ENCODE measurements around the gene CXorf38.

Gene CXorf38, protein sequence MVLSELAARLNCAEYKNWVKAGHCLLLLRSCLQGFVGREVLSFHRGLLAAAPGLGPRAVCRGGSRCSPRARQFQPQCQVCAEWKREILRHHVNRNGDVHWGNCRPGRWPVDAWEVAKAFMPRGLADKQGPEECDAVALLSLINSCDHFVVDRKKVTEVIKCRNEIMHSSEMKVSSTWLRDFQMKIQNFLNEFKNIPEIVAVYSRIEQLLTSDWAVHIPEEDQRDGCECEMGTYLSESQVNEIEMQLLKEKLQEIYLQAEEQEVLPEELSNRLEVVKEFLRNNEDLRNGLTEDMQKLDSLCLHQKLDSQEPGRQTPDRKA

DNA sequence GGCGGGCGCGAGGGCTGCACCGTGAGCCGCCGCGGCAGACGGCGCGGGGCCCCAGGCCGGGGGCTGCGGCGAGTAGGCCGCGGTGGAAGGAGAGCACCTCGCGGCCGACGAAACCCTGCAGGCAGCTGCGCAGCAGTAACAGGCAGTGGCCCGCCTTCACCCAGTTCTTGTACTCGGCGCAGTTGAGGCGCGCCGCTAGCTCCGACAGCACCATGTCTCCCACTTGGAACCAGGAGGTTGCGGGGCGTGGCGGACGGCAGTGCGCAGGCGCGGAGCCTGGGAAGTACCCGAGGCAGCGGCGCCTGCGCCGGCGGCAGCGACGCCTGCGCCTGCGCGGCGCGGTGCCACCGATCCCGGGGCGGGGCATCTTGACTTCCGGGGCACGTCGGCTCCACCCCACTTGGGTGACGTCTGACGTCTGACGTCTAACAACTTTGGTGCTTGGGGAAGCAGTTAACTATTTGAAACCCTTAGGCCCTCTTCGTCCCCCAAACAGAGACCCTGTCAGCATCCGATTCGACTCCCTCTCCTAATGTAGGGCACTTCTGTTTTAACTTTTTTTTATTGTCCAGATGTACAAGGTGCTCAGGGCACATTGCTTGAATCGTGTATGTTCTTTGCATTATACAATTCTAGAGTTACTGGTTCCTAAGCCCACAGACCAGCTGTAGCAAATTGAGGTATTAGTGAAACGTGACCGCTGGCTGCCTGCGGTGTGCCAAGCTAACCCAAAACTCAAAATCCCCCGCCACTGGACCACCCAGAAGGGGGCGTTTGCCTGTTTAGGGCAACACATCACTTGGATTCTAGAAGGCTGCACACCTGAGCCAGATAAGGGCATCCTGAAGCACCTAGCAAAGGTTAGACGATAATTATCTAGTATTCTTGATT, at the start of gene CXorf38:
Gene CXorf38 (minus strand): TSS at position 255 of the 891 bp plus-strand sequence. CDS start 41 bp downstream, at position 214.
- in situ Hi-C loops (cut with MboI; ENCODE audit: low sequenced_read_pairs): no loop called here

DNA sequence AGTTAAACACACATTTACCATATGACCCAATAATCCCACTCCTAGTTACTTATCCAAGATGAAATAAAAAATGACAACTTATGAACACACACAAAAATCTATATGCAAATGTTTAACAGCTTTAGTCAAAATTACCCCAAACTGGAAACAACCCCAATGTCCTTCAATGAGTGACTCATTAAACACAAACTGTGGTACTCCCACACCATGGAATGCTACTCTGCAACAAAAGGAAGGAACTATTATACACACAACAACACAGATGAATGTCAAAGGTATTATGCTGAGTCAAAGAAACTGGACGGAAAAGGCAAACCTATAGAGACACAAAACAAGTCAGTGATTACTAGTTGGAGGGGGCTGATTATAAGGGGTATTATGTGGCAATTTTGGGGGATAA, 47.4 kb upstream of the CXorf38 start:
- in situ Hi-C loops (cut with MboI; ENCODE audit: low sequenced_read_pairs): no loop called here

DNA sequence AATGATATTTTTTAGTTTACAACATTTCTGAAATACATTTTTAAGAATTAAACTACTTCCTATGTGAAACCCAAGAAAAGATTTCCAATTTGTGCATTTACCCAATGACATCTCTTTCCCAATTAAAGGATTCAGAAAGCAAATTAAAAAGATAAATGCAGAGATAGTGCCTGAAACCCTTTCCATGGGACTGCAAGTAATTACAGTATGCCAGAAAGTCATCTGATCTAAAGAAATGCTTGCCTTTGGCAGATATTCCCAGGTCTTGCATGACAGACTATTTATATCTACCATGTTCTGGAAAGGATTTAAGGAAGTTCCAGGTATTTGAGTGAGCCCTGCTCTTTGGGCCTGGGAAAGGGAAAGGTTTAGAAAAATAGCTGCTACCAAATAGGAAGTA, 41.6 kb upstream of the CXorf38 start:
- in situ Hi-C loops (cut with MboI; ENCODE audit: low sequenced_read_pairs): no loop called here

DNA sequence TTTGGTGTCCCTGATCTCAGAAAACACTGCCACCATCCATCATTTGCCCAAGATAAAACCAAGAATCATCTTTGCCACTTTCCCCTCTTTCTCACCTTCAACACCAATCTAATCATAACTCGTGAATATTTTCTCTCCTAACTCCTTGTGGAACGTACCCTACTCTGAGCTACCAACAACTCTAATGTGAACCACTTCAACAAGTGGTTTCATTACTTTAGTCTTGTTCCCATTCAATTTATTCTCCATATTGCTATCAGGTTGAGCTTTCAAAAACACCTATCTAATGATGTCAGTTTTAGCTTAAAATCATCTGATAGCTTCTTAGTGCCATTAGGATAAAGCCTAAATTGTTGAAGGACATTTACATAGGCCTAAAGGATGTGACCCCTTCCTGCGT, 39.8 kb upstream of the CXorf38 start:
- in situ Hi-C loops (cut with MboI; ENCODE audit: low sequenced_read_pairs): no loop called here

DNA sequence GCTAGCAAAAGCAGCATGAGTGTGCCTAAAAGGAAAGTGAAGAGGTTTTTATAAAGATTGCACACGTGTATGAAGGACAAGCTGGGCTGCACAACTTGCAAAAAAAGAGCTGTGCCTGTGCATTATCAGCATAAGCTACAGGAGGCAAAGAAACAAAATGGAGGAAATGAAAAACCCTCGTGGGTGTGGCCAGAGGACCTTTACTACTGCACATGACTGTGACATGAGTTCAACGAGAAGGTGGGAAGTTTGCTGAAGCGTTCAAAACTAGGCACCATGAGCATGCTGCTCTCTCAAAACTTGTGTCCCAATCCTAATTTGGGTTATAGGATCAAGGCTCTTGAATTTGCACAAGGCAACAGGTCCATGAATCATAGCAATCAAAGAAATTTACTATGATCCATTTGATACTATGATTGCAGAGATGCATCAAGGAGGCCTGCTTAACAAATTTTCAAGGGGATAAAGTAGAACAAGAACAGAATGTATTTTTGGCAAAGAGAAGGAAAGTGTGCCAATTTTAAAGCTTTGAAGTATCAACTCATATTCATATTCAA, 38.1 kb upstream of the CXorf38 start:
- in situ Hi-C loops (cut with MboI; ENCODE audit: low sequenced_read_pairs): no loop called here

DNA sequence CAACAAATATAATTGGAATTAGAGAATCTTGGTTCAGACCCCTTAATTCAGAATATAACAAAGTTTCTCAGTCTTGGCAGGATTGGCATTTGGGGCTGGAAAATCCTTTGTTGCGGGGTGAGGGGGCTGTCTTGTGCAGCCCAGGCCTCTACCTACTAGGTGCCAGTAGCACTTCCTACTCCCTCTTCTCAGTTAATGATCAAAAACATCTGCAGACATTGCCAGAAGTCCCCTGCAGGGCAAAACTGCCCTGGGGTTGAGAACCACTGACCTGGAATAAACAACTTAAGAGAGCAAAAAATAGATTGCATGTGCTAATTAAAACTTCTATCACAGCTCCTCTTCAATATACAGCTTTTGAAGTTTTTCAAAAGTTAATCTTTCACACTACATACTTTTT, 36.7 kb upstream of the CXorf38 start:
- in situ Hi-C loops (cut with MboI; ENCODE audit: low sequenced_read_pairs): no loop called here

DNA sequence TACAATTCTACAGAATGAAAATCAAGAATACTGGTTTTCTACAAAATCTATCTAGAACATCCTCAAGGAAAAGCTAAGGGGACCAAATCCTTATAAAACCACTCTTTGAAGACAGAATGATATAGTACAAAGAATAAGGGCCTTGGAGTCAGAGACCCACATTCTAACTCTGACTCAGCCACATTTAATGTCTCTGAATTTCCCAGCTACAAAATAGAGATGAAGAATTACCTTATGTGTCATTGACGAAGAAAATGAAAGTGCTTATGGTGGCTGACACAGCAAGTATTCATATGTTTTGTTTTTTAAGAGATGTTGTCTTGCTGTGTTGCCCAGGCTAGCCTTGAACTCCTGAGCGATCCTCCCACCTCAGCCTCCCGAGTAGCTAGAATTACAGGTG, 35.9 kb upstream of the CXorf38 start:
- in situ Hi-C loops (cut with MboI; ENCODE audit: low sequenced_read_pairs): no loop called here

DNA sequence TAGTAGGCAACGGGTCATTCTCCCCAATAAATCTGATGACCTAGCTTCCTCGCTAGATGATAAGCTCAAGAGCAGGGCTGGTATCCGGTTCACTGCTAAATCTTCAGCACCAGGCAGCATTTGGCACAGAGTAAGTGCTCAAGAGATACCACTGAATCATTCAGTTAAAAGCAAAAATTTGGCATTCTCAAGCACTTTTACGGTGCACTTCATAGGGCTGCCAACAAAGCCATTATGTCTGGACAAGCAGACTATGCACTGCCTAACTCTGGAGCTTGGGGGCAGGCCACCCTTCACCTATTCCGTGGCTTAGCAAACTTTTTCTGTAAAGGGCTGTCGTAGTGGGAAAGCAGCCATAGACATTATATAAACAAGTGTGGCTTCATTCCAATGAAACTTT, 23.8 kb upstream of the CXorf38 start:
- in situ Hi-C loops (cut with MboI; ENCODE audit: low sequenced_read_pairs): no loop called here

DNA sequence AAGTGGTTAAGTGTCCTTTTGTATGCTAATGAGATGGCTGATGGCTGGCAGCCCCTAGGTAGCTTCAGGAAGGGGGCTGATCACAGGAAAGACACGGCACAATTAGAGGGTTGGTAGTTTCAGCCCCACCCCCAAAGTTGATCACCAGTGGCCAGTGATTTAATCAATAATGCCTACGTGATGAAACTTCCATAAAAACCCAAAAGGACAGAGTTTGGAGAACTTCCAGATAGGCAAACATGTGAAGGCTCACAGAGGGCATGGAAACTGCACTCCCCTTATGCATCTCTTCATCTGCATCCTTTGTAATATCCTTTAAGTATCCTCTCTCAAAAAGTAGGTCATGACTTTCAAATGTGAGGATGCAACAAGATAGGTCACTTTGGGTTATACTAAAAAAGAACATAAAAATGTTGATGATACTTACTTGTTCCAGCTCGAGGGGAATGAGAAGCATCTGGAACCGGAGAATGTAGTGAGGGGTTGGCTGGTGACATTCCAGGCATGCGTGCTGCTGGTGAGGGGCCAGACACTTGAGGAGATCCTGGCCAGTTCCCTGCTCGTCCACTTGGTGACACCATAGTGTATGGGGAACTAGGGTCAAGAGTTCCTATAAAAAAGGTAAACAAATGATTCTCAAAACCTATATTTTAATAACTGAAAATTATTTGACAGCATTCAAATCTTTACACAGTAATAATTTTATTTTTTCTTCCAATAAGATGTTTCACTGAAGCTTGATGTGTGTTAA, 16.7 kb upstream of the CXorf38 start:
- in situ Hi-C loops (cut with MboI; ENCODE audit: low sequenced_read_pairs): no loop called here

DNA sequence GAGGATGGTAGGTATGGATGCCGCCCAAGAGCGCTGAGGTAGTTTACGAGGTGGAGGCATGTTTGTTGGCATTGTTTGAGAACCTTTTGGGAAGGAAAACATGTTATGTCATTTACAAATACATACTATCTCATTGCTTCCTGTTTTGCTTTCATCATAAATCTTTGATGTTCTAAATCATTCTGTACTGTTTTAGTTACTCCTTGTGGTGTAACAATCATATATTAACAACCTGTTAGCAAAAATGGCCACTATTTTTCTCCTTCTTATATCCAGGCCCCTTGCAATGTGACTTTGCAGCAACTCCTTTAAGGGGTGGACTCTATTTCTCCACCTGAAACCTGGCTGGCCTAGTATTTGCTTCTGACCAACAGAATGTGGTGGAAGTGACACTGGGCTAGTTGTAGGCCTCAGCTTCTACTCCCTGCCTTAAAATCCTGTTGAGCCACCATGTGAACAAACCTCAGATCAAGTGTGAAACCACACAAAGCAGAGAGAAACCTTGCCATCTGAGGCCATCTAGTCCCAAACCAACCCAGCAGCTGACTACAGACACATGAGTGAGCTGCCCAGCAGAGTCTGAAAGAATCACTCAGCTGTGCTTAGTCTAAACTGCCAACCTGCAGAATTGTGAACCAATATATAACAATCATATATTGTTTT, 15.8 kb upstream of the CXorf38 start:
- in situ Hi-C loops (cut with MboI; ENCODE audit: low sequenced_read_pairs): no loop called here

DNA sequence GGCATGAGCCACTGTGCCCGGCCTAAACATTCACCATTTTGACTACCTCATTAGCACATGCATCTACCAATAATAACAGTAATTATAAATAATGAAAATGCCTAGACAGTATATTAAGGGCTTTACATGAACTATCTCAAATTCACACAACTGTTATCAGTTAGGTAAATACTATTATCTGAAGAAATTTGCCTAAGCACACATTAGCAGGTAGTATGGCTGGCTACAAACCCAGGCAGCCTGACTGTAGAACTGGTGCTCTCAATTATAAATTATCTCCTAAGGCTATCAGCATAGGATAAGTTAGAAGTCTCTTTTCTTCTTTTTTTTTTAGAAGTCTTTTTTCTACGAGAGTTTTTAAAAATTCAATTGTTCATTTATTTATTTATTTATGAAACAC, 14.1 kb upstream of the CXorf38 start:
- in situ Hi-C loops (cut with MboI; ENCODE audit: low sequenced_read_pairs): no loop called here

DNA sequence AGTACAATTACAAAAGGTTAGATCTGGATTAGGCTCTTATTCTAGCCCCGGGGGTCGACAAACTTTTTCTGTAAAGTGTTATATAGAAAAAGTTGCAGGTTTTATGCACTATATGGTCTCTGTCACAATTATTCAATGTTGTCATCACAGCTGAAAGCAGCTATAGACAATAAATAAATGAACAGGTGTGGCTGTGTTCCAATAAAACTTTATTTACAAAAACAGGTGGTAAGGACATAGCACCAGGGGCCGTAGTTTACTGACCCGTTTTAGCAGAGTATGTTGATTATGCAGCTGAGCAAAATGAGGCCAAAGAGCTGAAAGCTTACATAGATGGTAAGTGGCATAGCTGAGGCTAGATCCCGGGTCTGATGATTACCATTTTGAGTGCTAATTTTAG, 13.0 kb upstream of the CXorf38 start:
- in situ Hi-C loops (cut with MboI; ENCODE audit: low sequenced_read_pairs): no loop called here

DNA sequence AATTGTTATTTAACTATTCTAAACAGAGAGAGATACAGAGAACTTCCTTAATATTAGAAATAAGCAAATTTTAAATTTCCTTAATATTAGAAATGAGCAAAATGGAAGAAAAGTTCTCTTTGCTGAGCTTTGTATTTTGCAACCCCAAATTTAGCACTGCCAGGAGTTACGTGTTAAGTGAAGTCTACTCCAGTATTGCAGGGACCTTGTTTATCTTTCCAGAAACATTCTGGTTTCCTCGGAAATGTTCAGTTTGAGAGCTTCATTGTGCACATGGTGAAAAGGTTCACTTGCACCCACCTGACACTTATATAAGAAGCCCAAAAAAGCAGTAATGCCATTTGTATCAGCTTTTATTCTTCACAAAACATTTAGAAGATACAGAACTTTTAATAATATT, 6.2 kb upstream of the CXorf38 start:
- in situ Hi-C loops (cut with MboI; ENCODE audit: low sequenced_read_pairs): no loop called here

DNA sequence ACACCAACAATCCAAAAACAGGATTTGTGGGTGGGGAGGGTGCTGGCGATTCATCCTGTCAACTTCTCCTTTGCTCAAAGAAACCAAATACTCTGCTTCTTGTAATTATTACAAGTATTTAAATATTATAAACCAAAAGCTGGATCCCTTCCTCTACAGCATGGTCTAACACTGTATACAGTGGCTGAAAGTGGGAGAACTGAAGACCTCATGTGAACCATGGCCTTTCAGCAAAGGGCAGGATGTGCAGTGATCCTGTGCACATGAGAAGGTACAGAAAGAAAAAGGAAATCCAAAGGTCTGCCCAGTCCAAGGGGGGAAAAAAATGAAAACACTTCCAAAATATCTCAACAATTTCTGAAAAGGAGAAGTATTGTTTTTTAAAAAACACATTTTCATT, 5.3 kb upstream of the CXorf38 start:
- in situ Hi-C loops (cut with MboI; ENCODE audit: low sequenced_read_pairs): no loop called here

DNA sequence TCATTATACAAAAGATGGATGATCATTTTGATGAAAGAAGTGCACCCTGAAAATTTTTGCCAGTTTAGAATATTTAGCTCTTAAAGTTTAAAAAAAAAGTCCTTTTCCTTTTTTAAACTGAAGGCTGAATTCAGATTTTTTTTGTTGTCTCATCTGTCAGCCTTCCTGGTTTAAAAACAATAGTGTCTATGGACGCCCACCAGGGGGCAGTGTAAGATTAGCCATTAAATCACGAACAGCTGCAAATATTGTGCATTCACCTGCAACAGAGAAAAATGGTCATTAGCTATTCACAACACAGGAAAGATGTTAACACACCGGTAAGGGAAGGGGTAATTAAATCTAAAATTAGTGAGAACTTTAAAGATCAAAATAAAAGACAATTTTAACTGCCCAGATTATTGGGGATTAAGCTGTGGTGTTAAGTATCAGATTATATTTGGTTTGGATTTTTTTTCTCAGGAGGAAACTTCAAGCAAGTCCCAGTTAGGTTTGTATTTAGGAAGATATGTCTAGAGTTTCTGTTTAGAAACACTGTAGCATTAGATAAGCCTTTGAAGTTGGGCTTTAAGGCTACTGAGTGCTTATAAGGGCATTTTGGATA, 4.4 kb upstream of the CXorf38 start:
- in situ Hi-C loops (cut with MboI; ENCODE audit: low sequenced_read_pairs): no loop called here

DNA sequence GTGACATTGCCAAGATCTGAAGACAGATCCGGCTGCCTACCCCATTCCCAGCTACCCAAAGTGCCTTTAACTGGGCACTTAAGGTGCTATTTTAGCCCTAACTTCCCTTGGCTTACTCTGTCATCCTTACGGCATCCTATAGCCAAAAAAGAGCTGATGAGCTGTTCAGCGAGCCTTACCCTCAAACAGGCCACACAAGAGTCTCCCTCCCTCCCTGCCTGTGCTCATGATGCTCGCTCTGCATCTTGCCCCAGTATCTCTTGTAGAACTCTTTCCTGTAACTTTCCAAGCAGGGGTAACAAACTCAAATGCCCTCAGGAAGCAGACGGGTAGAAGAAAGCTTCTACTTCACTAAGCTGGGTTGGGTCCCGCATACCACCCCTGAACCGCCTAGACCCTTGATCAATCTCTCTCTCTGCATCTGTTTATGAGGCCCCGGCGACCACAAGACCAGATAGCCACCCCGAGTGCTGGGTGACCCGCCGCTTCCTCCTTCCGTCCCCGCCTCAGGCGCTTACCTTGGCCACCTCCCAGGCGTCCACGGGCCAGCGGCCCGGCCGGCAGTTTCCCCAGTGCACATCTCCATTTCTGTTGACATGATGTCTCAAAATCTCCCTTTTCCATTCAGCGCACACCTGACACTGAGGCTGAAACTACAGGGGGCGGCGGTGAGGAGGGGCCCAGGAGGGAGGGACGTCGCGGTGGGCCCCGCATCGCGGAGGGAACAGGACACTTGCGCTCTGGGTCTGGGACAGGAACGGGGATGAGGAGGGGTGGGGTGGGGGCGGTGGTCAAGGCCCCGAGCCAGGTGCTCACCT, 663 bp downstream of the CXorf38 start:
- in situ Hi-C loops (cut with MboI; ENCODE audit: low sequenced_read_pairs): no loop called here

DNA sequence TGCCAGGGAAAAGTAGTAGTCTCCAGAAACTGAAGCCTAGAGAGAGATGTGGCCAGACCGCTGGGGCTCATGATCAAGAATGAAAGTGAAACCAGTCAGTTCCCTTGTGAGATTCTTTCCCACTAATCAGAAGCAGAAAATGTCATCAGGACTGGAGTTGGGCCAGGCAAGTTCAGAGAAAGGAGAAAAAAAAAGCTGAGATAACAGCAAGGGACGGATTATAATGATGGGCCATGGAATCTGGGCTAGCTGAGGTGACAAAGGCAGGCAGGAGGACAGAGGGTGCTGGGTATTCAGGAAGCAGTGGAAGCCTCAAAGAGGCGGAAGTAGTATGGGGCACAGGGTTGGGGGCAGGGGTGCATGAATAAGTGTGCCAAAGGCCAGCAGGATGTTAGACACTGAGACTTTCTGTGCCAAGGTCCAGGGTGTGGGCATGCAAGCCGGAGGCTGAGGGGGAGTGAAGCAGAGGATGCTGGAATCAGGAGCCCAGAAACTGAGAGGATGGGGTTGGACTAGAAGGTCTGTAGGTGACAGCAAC, 2.5 kb downstream of the CXorf38 start:
- in situ Hi-C loops (cut with MboI; ENCODE audit: low sequenced_read_pairs): no loop called here

DNA sequence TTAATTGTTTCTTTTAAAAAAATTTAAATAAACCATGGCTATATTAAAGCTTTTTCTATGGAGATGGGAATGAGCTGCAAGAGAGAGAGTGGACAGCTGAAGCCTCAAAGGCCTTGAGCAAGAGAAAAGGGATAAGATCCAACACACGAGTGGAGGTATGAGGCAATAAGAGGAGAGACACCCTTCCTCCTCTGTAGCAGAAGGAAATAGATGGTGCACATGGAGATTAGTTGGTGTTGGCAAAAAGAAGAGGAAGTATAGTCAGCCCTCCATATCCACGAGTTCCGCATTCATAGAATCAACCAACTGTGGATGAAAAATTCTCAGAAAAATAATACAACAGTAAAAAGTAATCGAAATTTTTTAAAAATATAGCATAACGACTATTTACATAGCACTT, 3.2 kb downstream of the CXorf38 start:
- in situ Hi-C loops (cut with MboI; ENCODE audit: low sequenced_read_pairs): no loop called here

DNA sequence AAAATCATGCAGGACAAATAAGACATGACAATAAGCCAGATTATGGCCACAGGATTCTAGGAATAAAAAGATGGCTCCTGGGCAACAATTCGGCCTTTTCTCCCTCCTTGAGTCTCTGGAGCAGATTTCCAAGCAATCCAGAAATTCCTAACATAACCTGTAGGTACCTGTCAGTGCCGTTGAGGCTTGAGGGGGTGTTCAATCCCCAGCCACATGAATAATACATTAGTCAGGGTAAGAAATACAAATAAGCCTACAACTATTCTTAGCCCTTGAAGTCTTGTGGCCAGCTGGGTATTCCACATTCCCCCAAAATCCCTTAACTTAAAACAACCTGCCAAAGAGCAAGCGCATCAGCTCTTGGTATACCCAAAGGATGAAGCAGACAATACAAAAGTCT, 9.7 kb downstream of the CXorf38 start:
- in situ Hi-C loops (cut with MboI; ENCODE audit: low sequenced_read_pairs): no loop called here
